ENCODE results near the gene C12orf50. TPM values are rescaled to one million over a fixed set of nuclear protein-coding genes. Genes with fewer than 3 reads are reported as not detected.

The C12orf50 gene
- total and polyA plus RNA-seq, 2 of the 8 experiments (the other 6 are each of a cell fraction or from before 2014, with no cell fraction given): not detected

- Histone ChIP-seq H2BK20ac (ENCODE audit: low read length) (no peak overlapping the region), H3K23me2 (ENCODE audit: low read depth, low read length) (no peaks in the 10 kb centered on the region), H3K56ac (replicated peaks; ENCODE audit: insufficient read length, low read depth, low read length) (no peak overlapping the region), H4K8ac (ENCODE audit: extremely low read depth, insufficient read depth, low read length) (no peak overlapping the region), H3K18ac (ENCODE audit: extremely low read depth, low read length) (no peak overlapping the region), H2BK120ac (replicated peaks; ENCODE audit: low read depth, low read length) (no peak overlapping the region), H4K5ac (ENCODE audit: insufficient read length, low read depth, low read length) (no peak overlapping the region), H2AFZ (ENCODE audit: low read length) (0 out of 2 replicates have a peak overlapping the region, but pooled peaks have one; percentile 33), H2BK5ac (ENCODE audit: low read depth, low read length) (no peak overlapping the region), H4K91ac (replicated peaks; ENCODE audit: insufficient read length, low read length) (no peak overlapping the region), H3K4ac (replicated peaks; ENCODE audit: insufficient read length, low read depth, low read length) (no peak overlapping the region), H3K9ac (replicated peaks in 1 of 4; ENCODE audit: extremely low read depth in 1 of 4, low read depth in 3 of 4, low read length in 3 of 4) (no peak overlapping the region), H3K79me1 (ENCODE audit: low read depth, low read length) (no peaks in the 10 kb centered on the region), H3K14ac (ENCODE audit: insufficient read length) (no peak overlapping the region), H3K4me2 (ENCODE audit: insufficient read depth in 1 of 2, low read depth in 2 of 2, low read length in 2 of 2) (no peak overlapping the region), H4K20me1 (replicated peaks in 1 of 2; ENCODE audit: control insufficient read depth in 1 of 2, insufficient read depth in 2 of 2, low read length in 2 of 2) (no peaks in the 10 kb centered on the region), H3K27ac (ENCODE audit: low read depth, low read length) (no peak overlapping the region), H2BK15ac (ENCODE audit: low read length) (no peak overlapping the region), H3K27me3 (replicated peaks in 1 of 4; ENCODE audit: control insufficient read depth in 3 of 4, extremely low read depth in 1 of 4, insufficient read depth in 3 of 4, low read length in 3 of 4) (no peaks in the 10 kb centered on the region), H3K36me3 (ENCODE audit: control insufficient read depth in 2 of 4, insufficient read depth in 4 of 4, low read length in 3 of 4) (no peaks in the 10 kb centered on the region), H3K4me3 (ENCODE audit: extremely low read depth in 1 of 4, insufficient read depth in 2 of 4, low read depth in 3 of 4, low read length in 4 of 4) (no peak overlapping the region), H3K4me1 (replicated peaks in 1 of 4; ENCODE audit: control insufficient read depth in 3 of 4, insufficient read depth in 4 of 4, low read length in 3 of 4) (no peaks in the 10 kb centered on the region), H3K79me2 (ENCODE audit: control insufficient read depth in 1 of 2, insufficient read depth in 2 of 2, low read length in 2 of 2) (no peaks in the 10 kb centered on the region), H2AK5ac (ENCODE audit: low read depth, low read length) (no peak overlapping the region), H2BK12ac (ENCODE audit: low read depth, low read length) (no peak overlapping the region), H3K9me3 (ENCODE audit: insufficient read depth in 2 of 2, low read depth in 1 of 2, low read length in 1 of 2) (no peaks in the 10 kb centered on the region), H3K23ac (ENCODE audit: insufficient read length) (no peak overlapping the region)
- no peak for FAIRE-seq
- DNase-seq (ENCODE audit: low read depth in 1 of 2, low spot score in 2 of 2): no peak
- ChIA-PET CTCF (ENCODE audit: partially characterized antibody) (interaction anchor here (1.2 kb wide), 1 partner anchor 9 kb away, joined by 3 read pairs; no protein-coding TSS in a partner anchor), POLR2A (ENCODE audit: partially characterized antibody) (no interaction called here)
- 91% methylated on average over 2 of the region's 2 CpGs; no CpG with 5 or more reads in 1 of the 2 experiments for WGBS, 2 experiments (ENCODE audit: extremely low coverage in 1 of 2, insufficient coverage in 1 of 2, insufficient read length in 1 of 2, insufficient replicate concordance in 2 of 2, low coverage in 1 of 2, low lambda C conversion rate in 2 of 2, missing lambda C conversion rate in 1 of 2)
- no peak for TF ChIP-seq RXRA (IDR thresholded peaks at IDR 0.05; ENCODE audit: insufficient read depth, low read depth, low read length)
- TF ChIP-seq CTBP2 (IDR thresholded peaks at IDR 0.05; ENCODE audit: borderline replicate concordance, insufficient read depth, insufficient read length, low read length): no peak
- no peak for TF ChIP-seq HDAC6 (IDR thresholded peaks at IDR 0.05; ENCODE audit: low read depth, low read length)
- TF ChIP-seq JUND (IDR thresholded peaks at IDR 0.05; ENCODE audit: low read length): no peak
- TF ChIP-seq BRCA1 (IDR thresholded peaks at IDR 0.05; ENCODE audit: low read depth, low read length): no peak
- TF ChIP-seq FOSL1 (IDR thresholded peaks at IDR 0.05; ENCODE audit: insufficient read depth, low read depth, low read length): no peak
- no peak for TF ChIP-seq MAX (IDR thresholded peaks at IDR 0.05)
- no peak for TF ChIP-seq TAF1 (IDR thresholded peaks at IDR 0.05; ENCODE audit: low read depth, low read length)
- no peak for TF ChIP-seq CEBPB (IDR thresholded peaks at IDR 0.05; ENCODE audit: low read depth, low read length)
- TF ChIP-seq YY1 (IDR thresholded peaks at IDR 0.05; ENCODE audit: low read depth, low read length): no peak
- TF ChIP-seq ATF2 (IDR thresholded peaks at IDR 0.05; ENCODE audit: low read length): no peak
- no peak for TF ChIP-seq KDM5A (IDR thresholded peaks at IDR 0.05; ENCODE audit: low read length)
- TF ChIP-seq ASH2L (IDR thresholded peaks at IDR 0.05; ENCODE audit: low read length): no peak
Observed at GRCh38 chr12:87985069-87985675, 44.0 kb downstream of the C12orf50 start.

All from H1 (cell line).